K562 (cell line): Measurements from ENCODE around the gene CCDC102B. TPM values are rescaled to one million over a fixed set of nuclear protein-coding genes. Genes with fewer than 3 reads are reported as not detected.

ENCODE experiments used
- HEY1 ChIP-seq: fragments of 250-450 bp; sonication (Bioruptor Pico); IDR thresholded peaks from 2 replicates; pipeline ENCODE4 v1.5.0; 2020; ENCODE audit warnings: mild to moderate bottlenecking, moderate library complexity, borderline replicate concordance
- HIVEP1 ChIP-seq: fragments of 250-450 bp; sonication (Bioruptor Pico); IDR thresholded peaks from 2 replicates; pipeline ENCODE4 v1.4.0; 2020; ENCODE audit warnings: mild to moderate bottlenecking
- PHB ChIP-seq: fragments of 250-450 bp; sonication (Bioruptor Pico); IDR thresholded peaks from 2 replicates; pipeline ENCODE4 v1.5.0; 2021
- POLR3G ChIP-seq: IDR thresholded peaks from 2 replicates; pipeline ENCODE4 v1.6.1; 2011; ENCODE audit not compliant: insufficient read length, insufficient replicate concordance; ENCODE audit errors: extremely low read depth
- RFX1 ChIP-seq: fragments of 450-650 bp; IDR thresholded peaks from 2 replicates; pipeline ENCODE4 v1.6.1; 2016; ENCODE audit warnings: mild to moderate bottlenecking, moderate library complexity
- U2AF1 ChIP-seq: fragments of 200-400 bp; formaldehyde crosslinking; optimal IDR thresholded peaks from 2 replicates; pipeline ENCODE3; 2017; ENCODE audit warnings: mild to moderate bottlenecking, low read depth, low read length, moderate library complexity
- ZNF584 ChIP-seq: fragments of 200-800 bp; sonication (Bioruptor generic); IDR thresholded peaks from 2 replicates; pipeline ENCODE4 v1.6.1; 2016; ENCODE audit warnings: low read depth, mild to moderate bottlenecking, missing genetic modification characterization, missing compliant biosample characterization
- polyA plus RNA-seq, 8 experiments: library from polyadenylated mRNA; depleted of rRNA in 4 of 8; stranded (reverse) in 5 of 8; unstranded in 3 of 8; fragments of >200 nt; fragmentation: Nextera tagmentation in 2 of 8; fragmentation: Illumina TruSeq in 1 of 8; extraction: Ambion mirVana in 2 of 8; extraction: Trizol in 1 of 8; gene quantifications; 2 replicates each; pipeline versions ENCODE4 v1.2.1 to v1.2.3, GENCODE V29; 2011 to 2014; ENCODE audit warnings: inconsistent platforms in 1 of 8, missing spikeins in 1 of 8
- total RNA-seq, 7 experiments: library from RNA; depleted of rRNA in 6 of 7; stranded (reverse); fragments of >200 nt in 6 of 7; fragmentation: Illumina TruSeq in 2 of 7; extraction: Trizol in 2 of 7; gene quantifications; 2 replicates each; pipeline versions ENCODE4 v1.2.1 to v1.2.3, GENCODE V29; 2011 to 2021; ENCODE audit warnings: low replicate concordance in 1 of 7
- TF ChIP-seq, protein P1 (sequence below): fragments of 250-450 bp; sonication (Bioruptor Pico); IDR thresholded peaks from 2 replicates; pipeline ENCODE4 v1.9.0; 2021; ENCODE audit warnings: mild to moderate bottlenecking, inconsistent platforms
- TF ChIP-seq, protein P2 (sequence below): fragments of 450-650 bp; formaldehyde crosslinking; IDR thresholded peaks from 2 replicates; pipeline ENCODE4 v1.4.0; 2020; ENCODE audit warnings: mild to moderate bottlenecking, moderate library complexity

Gene CCDC102B
- total and polyA plus RNA-seq, 9 of the 15 experiments (the other 6 are each of a cell fraction or from before 2014, with no cell fraction given), result 0.18 to 1.5 (median 0.73) TPM

DNA sequence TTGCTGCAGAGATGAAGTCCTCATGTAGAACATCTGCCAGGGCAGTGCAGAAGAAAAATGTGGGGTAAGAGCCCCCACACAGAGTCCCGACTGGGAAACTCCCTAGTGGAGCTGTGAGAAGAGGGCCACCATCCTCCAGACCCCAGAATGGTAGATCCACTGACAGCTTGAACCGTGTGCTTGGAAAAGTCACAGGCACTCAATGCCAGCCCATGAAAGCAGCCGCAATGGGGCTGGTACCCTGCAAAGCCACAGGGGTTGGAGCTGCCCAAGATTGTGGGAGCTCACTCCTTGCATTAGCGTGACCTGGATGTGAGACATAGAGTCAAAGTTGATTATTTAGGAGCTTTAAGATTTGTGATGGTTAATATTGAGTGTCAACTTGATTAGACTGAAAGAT, 197.8 kb downstream of the CCDC102B start (continued):
- TF ChIP-seq, protein P1, sequence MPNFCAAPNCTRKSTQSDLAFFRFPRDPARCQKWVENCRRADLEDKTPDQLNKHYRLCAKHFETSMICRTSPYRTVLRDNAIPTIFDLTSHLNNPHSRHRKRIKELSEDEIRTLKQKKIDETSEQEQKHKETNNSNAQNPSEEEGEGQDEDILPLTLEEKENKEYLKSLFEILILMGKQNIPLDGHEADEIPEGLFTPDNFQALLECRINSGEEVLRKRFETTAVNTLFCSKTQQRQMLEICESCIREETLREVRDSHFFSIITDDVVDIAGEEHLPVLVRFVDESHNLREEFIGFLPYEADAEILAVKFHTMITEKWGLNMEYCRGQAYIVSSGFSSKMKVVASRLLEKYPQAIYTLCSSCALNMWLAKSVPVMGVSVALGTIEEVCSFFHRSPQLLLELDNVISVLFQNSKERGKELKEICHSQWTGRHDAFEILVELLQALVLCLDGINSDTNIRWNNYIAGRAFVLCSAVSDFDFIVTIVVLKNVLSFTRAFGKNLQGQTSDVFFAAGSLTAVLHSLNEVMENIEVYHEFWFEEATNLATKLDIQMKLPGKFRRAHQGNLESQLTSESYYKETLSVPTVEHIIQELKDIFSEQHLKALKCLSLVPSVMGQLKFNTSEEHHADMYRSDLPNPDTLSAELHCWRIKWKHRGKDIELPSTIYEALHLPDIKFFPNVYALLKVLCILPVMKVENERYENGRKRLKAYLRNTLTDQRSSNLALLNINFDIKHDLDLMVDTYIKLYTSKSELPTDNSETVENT (CRISPR knock-in tag), result no peak
- no peak for TF ChIP-seq HEY1 (CRISPR knock-in tag)
- TF ChIP-seq ZNF584 (CRISPR knock-in tag), result no peak
- TF ChIP-seq U2AF1, result no peak
- TF ChIP-seq PHB (CRISPR knock-in tag), result no peak
- TF ChIP-seq RFX1, result no peak
- no peak for TF ChIP-seq POLR3G
- TF ChIP-seq HIVEP1 (CRISPR knock-in tag), result no peak
- TF ChIP-seq, protein P2, sequence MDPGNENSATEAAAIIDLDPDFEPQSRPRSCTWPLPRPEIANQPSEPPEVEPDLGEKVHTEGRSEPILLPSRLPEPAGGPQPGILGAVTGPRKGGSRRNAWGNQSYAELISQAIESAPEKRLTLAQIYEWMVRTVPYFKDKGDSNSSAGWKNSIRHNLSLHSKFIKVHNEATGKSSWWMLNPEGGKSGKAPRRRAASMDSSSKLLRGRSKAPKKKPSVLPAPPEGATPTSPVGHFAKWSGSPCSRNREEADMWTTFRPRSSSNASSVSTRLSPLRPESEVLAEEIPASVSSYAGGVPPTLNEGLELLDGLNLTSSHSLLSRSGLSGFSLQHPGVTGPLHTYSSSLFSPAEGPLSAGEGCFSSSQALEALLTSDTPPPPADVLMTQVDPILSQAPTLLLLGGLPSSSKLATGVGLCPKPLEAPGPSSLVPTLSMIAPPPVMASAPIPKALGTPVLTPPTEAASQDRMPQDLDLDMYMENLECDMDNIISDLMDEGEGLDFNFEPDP (CRISPR knock-in tag), result no peak
